Measurements from ENCODE around the gene TBC1D8B. TPM values are rescaled to one million over a fixed set of nuclear protein-coding genes. Genes with fewer than 3 reads are reported as not detected.
A peak's percentile ranks its signal among the peaks of the same experiment; 100 is the strongest.
"Not testable (repeated sequence)": the region's sequence is repeated elsewhere in the genome, so short reads cannot be mapped to it uniquely, and the experiment has no call there.

The TBC1D8B gene
- polyA plus RNA-seq (2013): 2.9 and 3.0 TPM in 2 replicates

GRCh38 chrX:106802388-106803275 lies at the start of gene TBC1D8B:
TBC1D8B (plus strand) TSS chrX:106802673; CDS start chrX:106802854, 181 bp downstream.
- no CpG with 5 or more reads among the region's 36 CpGs for WGBS (ENCODE audit: extremely low coverage, insufficient coverage, insufficient read length)
- Histone ChIP-seq H3K9me3 (ENCODE audit: insufficient read depth, low read depth, low read length) (no peaks in the 10 kb centered on the region), H3K18ac (ENCODE audit: low read length) (peak within 1 kb of the TSS; percentile 21), H3K4me3 (ENCODE audit: low read depth, low read length) (peak within 1 kb of the TSS; percentile 76), H2BK120ac (ENCODE audit: insufficient read depth, low read length, poor library complexity) (no peak within 1 kb of the TSS), H3K79me2 (ENCODE audit: control insufficient read depth, insufficient read depth, low read length, poor library complexity) (peaks cover 4% of the 10 kb centered on the region), H3K4me1 (ENCODE audit: control insufficient read depth in 1 of 2, insufficient read depth in 2 of 2, low read length in 2 of 2) (peaks cover 0 to 4% of the 10 kb centered on the region in 2 experiments), H3K14ac (ENCODE audit: low read length) (peak within 1 kb of the TSS; percentile 34), H2AK5ac (ENCODE audit: low read length) (no peak within 1 kb of the TSS), H3K36me3 (ENCODE audit: control insufficient read depth in 1 of 2, insufficient read depth in 2 of 2, low read length in 2 of 2) (no peaks in the 10 kb centered on the region), H3K79me1 (ENCODE audit: low read length) (peaks cover 3% of the 10 kb centered on the region), H4K8ac (ENCODE audit: low read depth, low read length) (peak within 1 kb of the TSS; percentile 46), H2AFZ (ENCODE audit: insufficient read depth, low read length, poor library complexity) (peak within 1 kb of the TSS; percentile 61), H2BK12ac (ENCODE audit: low read length) (no peak within 1 kb of the TSS), H3K27me3 (ENCODE audit: insufficient read depth, low read length) (no peaks in the 10 kb centered on the region), H3K9ac (ENCODE audit: low read length) (no peak within 1 kb of the TSS), H3K23ac (ENCODE audit: low read length) (no peak within 1 kb of the TSS), H3K4ac (ENCODE audit: low read depth, low read length) (no peak within 1 kb of the TSS), H4K91ac (ENCODE audit: low read depth, low read length) (peak within 1 kb of the TSS; percentile 77), H2BK5ac (ENCODE audit: low read depth, low read length, poor library complexity) (no peak within 1 kb of the TSS), H3K4me2 (ENCODE audit: low read length) (peak within 1 kb of the TSS; percentile 57), H4K12ac (ENCODE audit: low read depth, low read length) (peak within 1 kb of the TSS; percentile 80), H3K27ac (ENCODE audit: low read depth, low read length) (no peak within 1 kb of the TSS)
- DNase-seq: peak; percentile 69 to 86

DNA sequence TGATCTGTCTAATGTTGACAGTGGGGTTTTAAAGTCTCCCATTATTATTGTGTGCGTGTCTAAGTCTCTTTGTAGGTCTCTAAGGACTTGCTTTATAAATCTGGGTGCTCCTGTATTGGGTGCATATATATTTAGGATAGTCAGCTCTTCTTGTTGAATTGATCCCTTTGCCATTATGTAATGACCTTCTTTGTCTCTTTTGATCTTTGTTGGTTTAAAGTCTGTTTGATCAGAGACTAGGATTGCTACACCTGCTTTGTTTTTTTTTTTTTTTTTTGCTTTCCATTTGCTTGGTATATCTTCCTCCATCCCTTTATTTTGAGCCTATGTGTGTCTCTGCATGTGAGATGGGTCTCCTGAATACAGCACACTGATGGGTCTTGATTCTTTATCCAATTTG lies 33.2 kb upstream of the TBC1D8B start:
- WGBS (ENCODE audit: extremely low coverage, insufficient coverage, insufficient read length): no CpG with 5 or more reads among the region's 1 CpG
- not testable (repeated sequence) for H4K91ac ChIP-seq (ENCODE audit: low read depth, low read length); H3K18ac ChIP-seq (ENCODE audit: low read length); H2AFZ ChIP-seq (ENCODE audit: insufficient read depth, low read length, poor library complexity); H3K4me3 ChIP-seq (ENCODE audit: low read depth, low read length); H3K36me3 ChIP-seq (ENCODE audit: control insufficient read depth in 1 of 2, insufficient read depth in 2 of 2, low read length in 2 of 2); H3K4ac ChIP-seq (ENCODE audit: low read depth, low read length); H3K27me3 ChIP-seq (ENCODE audit: insufficient read depth, low read length); H3K4me1 ChIP-seq (ENCODE audit: control insufficient read depth in 1 of 2, insufficient read depth in 2 of 2, low read length in 2 of 2); H2AK5ac ChIP-seq (ENCODE audit: low read length); H4K8ac ChIP-seq (ENCODE audit: low read depth, low read length); H3K14ac ChIP-seq (ENCODE audit: low read length); H3K79me2 ChIP-seq (ENCODE audit: control insufficient read depth, insufficient read depth, low read length, poor library complexity); H4K12ac ChIP-seq (ENCODE audit: low read depth, low read length); H2BK120ac ChIP-seq (ENCODE audit: insufficient read depth, low read length, poor library complexity); H3K4me2 ChIP-seq (ENCODE audit: low read length); H3K79me1 ChIP-seq (ENCODE audit: low read length); H2BK5ac ChIP-seq (ENCODE audit: low read depth, low read length, poor library complexity); H2BK12ac ChIP-seq (ENCODE audit: low read length); H3K27ac ChIP-seq (ENCODE audit: low read depth, low read length); H3K23ac ChIP-seq (ENCODE audit: low read length); H3K9ac ChIP-seq (ENCODE audit: low read length); DNase-seq; H3K9me3 ChIP-seq (ENCODE audit: insufficient read depth, low read depth, low read length)

DNA sequence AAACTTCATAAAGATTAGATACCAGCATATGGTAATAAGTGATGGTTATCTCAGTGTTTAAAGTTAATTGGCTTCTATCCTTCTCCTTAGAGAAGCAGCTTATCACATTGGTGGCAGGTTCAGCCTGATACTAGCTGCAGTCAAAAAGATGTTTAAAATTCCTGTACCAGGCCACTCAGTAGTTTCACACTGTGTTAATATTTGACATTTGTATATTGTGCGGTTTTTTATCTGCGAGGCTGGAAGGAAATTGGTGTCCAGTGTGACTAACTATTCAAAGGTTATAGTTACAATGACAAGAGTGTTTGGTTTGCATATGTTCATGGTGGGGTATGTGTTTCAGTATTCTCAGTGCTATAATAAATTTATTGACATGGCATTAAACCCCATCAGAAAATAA lies 27.5 kb upstream of the TBC1D8B start:
- no peak for DNase-seq
- Histone ChIP-seq H3K9ac (ENCODE audit: low read length) (no peak overlapping the region), H3K79me2 (ENCODE audit: control insufficient read depth, insufficient read depth, low read length, poor library complexity) (no peaks in the 10 kb centered on the region), H3K4me2 (ENCODE audit: low read length) (no peak overlapping the region), H3K23ac (ENCODE audit: low read length) (no peak overlapping the region), H3K27me3 (ENCODE audit: insufficient read depth, low read length) (no peaks in the 10 kb centered on the region), H4K12ac (ENCODE audit: low read depth, low read length) (no peak overlapping the region), H3K4me1 (ENCODE audit: control insufficient read depth in 1 of 2, insufficient read depth in 2 of 2, low read length in 2 of 2) (no peaks in the 10 kb centered on the region), H3K18ac (ENCODE audit: low read length) (no peak overlapping the region), H2AFZ (ENCODE audit: insufficient read depth, low read length, poor library complexity) (no peak overlapping the region), H3K79me1 (ENCODE audit: low read length) (no peaks in the 10 kb centered on the region), H2AK5ac (ENCODE audit: low read length) (no peak overlapping the region), H3K4me3 (ENCODE audit: low read depth, low read length) (no peak overlapping the region), H3K36me3 (ENCODE audit: control insufficient read depth in 1 of 2, insufficient read depth in 2 of 2, low read length in 2 of 2) (no peaks in the 10 kb centered on the region), H2BK5ac (ENCODE audit: low read depth, low read length, poor library complexity) (no peak overlapping the region), H4K8ac (ENCODE audit: low read depth, low read length) (no peak overlapping the region), H3K27ac (ENCODE audit: low read depth, low read length) (no peak overlapping the region), H2BK120ac (ENCODE audit: insufficient read depth, low read length, poor library complexity) (no peak overlapping the region), H3K14ac (ENCODE audit: low read length) (no peak overlapping the region), H4K91ac (ENCODE audit: low read depth, low read length) (no peak overlapping the region), H3K9me3 (ENCODE audit: insufficient read depth, low read depth, low read length) (no peaks in the 10 kb centered on the region), H3K4ac (ENCODE audit: low read depth, low read length) (no peak overlapping the region), H2BK12ac (ENCODE audit: low read length) (no peak overlapping the region)
- no CpG with 5 or more reads among the region's 2 CpGs for WGBS (ENCODE audit: extremely low coverage, insufficient coverage, insufficient read length)

DNA sequence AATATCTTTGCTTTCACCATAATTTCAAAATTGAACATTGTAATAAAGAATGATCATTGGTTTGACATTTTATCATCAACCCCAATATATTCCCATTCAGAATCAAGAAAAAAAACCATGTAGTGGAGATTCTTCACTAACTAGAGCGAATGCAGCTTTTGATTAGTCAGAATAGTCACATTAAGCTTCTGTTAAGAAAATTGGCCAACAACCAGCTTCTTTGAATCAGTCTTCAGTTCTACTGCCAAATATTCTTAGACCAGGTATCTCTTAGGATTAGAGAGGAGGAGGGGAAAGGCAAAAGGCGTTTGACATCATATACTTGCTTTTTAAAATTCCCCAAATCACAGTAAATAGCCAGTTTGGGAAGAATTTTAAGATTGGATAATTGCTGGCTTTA lies 22.2 kb upstream of the TBC1D8B start:
- no CpG with 5 or more reads among the region's 2 CpGs for WGBS (ENCODE audit: extremely low coverage, insufficient coverage, insufficient read length)
- H3K27me3 ChIP-seq (ENCODE audit: insufficient read depth, low read length): no peaks in the 10 kb centered on the region

More for the DNA sequence above, 22.2 kb upstream of the TBC1D8B start:
- no peak overlapping the region for H3K14ac ChIP-seq (ENCODE audit: low read length)
- DNase-seq: no peak
- H3K4me1 ChIP-seq (ENCODE audit: control insufficient read depth in 1 of 2, insufficient read depth in 2 of 2, low read length in 2 of 2): no peaks in the 10 kb centered on the region
- H2AFZ ChIP-seq (ENCODE audit: insufficient read depth, low read length, poor library complexity): no peak overlapping the region
- H4K12ac ChIP-seq (ENCODE audit: low read depth, low read length): no peak overlapping the region
- H3K4ac ChIP-seq (ENCODE audit: low read depth, low read length): no peak overlapping the region
- H2AK5ac ChIP-seq (ENCODE audit: low read length): no peak overlapping the region
- H2BK120ac ChIP-seq (ENCODE audit: insufficient read depth, low read length, poor library complexity): no peak overlapping the region
- no peak overlapping the region for H3K4me2 ChIP-seq (ENCODE audit: low read length)
- H4K8ac ChIP-seq (ENCODE audit: low read depth, low read length): no peak overlapping the region
- no peak overlapping the region for H3K18ac ChIP-seq (ENCODE audit: low read length)
- H3K4me3 ChIP-seq (ENCODE audit: low read depth, low read length): no peak overlapping the region
- H3K9me3 ChIP-seq (ENCODE audit: insufficient read depth, low read depth, low read length): no peaks in the 10 kb centered on the region
- no peak overlapping the region for H4K91ac ChIP-seq (ENCODE audit: low read depth, low read length)
- no peaks in the 10 kb centered on the region for H3K79me2 ChIP-seq (ENCODE audit: control insufficient read depth, insufficient read depth, low read length, poor library complexity)
- H3K23ac ChIP-seq (ENCODE audit: low read length): no peak overlapping the region
- no peak overlapping the region for H3K9ac ChIP-seq (ENCODE audit: low read length)
- no peaks in the 10 kb centered on the region for H3K36me3 ChIP-seq (ENCODE audit: control insufficient read depth in 1 of 2, insufficient read depth in 2 of 2, low read length in 2 of 2)
- no peaks in the 10 kb centered on the region for H3K79me1 ChIP-seq (ENCODE audit: low read length)
- H2BK12ac ChIP-seq (ENCODE audit: low read length): no peak overlapping the region
- H2BK5ac ChIP-seq (ENCODE audit: low read depth, low read length, poor library complexity): no peak overlapping the region
- no peak overlapping the region for H3K27ac ChIP-seq (ENCODE audit: low read depth, low read length)

Measured in trophoblast cell (in vitro differentiated cells and primary cell).